GM19395 (cell line): ENCODE measurements around the gene GOLGA6L2.
"Not testable (repeated sequence)": the region's sequence is repeated elsewhere in the genome, so short reads cannot be mapped to it uniquely, and the experiment has no call there.

Source experiments
- ATAC-seq: cut with Tn5 transposase; IDR thresholded peaks from one replicate; pipeline ENCODE4 v1.9.1; 2021; ENCODE audit warnings: mild to moderate bottlenecking, moderate library complexity; ENCODE audit not compliant: unreplicated experiment

GOLGA6L2 gene

DNA sequence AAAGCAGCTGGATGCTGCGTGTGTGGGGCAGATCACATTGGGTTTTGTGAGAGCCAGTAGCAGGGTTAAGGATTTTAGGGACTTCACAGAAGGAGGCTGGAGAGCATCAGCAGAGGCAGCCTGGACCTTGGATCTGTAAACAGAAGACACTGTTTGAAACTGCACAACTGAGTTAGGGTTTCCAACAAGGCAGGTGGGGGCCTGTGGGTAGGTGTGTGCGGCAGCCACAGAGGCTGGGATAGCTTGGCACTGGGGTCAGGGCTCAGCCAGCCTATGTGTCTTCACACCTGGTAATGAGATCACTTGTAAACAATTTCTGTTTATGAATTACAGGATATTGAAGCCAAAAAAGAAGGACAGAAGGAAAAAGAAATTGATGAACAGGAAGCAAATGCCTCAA lies 12.3 kb downstream of the GOLGA6L2 start:
- ATAC-seq, result not testable (repeated sequence)

DNA sequence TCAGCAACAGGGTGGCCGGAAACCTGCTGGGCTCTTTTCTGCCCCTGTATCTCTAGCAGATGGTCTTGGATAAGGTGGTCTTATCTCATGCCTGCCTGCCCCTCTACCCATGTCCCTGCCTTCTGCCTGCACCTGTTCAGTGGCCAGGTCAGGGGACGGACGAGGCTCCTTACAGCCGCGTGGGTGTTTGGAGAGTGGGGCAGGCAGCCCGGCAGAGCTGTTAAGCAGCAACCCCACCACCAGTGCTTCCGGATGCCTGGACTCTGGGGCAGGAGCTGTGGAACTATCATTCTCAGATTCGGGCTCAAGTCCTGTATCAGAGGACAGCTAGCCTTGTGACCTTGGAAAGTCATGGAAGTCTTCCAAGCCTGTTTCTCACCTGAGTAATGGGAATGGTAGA lies 21.7 kb downstream of the GOLGA6L2 start:
- ATAC-seq, result not testable (repeated sequence)

DNA sequence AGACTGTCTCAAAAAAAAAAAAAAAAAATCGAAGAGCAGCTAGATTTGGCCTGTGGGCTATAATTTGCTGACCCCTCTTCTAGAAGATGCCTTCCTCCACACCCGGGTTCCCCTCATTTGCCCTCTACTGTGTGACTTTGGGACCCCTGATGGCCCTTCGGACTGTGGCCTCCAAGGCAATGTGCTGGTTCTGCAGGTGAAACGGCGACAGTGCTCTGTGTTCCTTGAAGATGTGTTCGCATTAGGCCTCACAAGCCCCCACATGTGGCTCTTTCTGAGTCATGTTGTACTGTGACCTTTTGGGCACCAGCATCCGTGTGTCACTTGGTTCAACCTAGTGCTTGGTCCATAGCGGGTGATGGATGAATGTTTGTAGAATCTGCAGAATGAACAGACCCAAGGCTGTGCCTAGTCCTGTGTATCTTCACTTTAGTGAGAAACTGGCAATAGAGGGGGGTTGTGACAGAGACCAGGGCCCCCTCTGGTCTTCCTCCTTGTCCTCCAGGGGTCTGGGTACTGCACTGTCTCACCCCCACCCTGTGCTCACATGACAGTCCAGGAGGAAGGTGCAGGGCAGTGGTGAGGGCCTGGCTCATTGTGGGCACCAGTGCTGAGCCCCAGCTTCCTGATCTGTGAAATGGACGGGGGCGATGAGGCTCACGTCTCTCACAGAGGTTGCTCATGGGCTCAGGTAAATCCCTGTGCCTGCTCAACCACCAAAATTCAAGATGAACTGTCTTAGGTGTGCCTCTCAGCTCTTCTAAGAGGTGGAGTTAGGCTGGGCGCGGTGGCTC lies 22.7 kb downstream of the GOLGA6L2 start:
- no peak for ATAC-seq

DNA sequence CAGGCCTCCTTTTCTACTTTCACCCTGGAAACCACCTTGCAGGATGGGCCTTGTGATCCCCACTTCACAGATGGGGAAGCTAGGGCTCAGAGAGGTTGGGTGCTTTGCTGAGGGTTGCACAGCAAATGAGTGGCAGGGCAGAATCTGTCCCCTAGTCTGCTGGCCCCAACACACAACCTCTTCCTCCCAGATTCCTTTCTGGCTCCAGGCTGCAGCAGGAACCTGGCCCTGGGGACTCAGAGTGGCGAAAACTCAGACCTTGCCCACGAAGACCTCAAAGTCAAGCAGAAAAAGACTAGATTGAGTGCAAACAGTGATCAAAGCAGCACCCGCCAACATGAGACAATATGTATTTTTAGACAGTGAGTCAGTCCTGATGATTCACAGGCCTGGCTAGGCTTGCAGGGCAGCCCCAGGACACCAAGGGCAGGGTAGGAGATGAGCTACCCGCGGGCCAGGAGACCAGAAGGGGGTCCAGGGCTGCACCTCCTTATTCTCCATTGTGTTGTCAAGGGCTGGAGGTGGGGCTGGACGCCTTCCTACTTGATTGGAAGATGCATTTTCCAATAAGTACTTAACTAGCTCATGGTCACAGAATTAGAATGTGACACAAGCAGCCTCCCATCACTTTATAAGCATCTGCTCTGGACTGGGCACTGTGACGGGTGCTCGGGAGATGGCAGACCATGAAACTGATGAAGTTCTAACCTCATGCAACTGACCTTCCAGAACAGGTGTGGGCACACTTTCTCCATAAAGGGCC lies 23.9 kb downstream of the GOLGA6L2 start:
- no peak for ATAC-seq

DNA sequence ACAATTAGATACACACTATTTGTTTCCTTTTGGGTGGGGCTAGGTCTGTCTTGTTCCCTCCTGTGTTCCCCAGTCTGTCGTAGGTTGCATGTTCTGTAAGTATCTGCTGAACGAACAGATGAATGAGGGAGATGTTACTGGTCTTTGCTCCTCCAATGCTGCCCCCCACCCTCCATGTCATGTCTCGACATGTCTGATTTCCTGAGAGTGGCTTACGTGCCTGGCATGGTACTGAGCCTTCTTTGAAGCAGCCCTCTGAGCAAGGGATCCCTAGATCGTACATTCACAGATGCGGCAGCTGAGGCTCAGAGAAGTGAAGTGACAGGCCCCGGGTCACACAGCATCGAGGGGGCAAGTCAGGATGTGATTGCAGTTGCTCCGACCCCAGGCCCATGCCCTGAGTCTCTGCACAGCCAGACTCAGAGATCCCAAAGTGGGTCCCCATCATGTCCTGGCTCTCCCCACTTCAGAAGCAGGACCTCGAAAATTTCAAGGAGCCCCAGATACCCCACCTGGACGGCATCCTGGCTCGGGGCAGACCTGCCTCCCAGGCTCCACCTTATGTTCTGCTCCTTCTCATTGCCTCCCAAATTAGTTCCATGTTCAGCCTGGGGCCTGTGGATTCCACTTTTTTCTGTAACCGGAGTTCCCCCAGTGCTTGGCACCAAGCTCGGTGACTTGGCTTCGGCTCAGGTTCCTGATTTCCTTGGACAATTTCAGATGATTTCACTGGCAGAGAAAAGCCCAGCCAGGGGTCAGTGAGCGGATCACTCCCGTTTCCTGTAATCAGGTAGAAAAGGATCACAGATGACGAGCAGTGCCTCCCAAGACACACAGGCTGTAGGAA lies 24.7 kb downstream of the GOLGA6L2 start:
- ATAC-seq, result no peak

DNA sequence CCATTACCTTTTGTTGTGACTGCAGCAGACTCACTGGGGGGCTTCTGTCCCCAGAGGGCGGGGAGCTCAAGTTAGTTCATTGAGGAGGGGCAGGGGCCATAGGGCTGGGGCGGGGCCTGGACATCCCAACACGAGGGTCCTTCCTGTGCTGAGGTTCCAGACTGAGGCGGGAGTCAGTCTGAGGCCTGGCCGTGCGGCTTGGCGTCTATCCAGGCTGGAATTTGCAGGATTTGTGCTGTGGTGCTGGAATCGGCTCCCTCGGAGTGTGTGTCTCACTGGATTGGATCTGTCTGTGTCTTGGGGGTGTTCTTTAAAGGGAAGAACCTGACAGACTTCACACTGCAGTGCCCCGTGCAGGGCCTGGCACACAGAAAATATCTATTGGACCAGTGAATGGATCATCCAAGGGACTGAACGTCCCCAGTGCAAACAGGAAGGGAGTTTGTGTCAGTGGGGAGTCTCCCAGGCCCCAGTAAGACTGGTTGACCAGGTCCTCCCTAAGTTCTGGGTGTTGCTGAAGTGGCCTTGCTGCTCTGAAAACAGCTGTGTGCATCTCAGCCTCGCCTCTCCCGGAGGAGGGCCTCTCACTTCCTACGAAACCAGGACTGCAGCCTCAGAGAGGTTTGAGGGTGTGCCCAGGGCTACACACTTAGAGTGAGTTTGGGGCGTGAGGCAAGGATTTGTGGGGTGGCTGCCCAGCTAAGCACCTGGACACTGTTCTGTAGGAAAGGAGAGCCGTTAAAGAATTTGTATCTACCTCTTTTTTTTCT lies 26.1 kb downstream of the GOLGA6L2 start:
- ATAC-seq, result peak; percentile 69

DNA sequence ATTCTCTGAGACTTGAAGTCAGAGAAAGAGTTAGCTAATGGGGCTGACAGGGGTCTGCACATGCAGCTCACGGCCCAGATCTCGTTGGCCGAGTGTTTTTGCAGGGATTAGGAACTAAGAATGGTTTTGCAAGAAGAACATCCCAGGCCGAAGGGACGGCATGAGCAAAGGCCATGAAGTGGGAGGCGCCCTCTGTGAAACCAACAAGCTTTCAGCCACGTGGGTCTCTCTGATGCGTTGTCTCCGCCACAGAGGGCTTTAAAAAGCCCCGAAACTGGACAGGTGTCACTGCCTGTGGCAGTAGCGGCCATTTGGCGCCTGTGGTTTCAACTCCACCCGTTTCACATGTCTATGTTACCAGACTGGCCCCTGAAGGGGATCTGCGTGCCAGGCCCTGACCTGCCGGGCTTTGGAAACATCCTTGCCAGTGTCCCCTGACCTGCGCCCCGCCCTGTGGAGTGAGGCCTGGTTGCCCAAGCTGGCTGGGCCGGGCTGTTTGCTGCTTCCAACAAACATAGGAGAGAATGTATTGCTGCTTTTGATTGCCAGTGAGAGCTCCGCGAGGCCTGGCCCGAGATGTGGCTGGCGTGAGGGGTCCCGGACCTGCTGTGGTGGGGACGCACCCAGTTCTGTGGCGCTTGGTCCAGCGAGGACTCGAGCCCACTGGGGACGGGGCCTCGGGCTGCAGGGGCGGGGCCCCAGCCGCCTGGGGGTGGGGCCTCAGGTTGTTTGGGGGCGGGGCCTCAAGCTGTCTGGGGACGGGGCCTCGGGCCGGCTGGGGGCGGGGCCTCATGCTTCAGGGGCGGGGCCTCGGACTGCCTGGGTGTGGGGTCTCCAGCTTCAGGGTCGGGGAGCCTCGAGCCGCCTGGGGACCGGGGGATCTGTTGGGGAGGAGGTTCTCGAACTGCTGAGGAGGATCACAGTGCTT lies 30.4 kb downstream of the GOLGA6L2 start:
- no peak for ATAC-seq

DNA sequence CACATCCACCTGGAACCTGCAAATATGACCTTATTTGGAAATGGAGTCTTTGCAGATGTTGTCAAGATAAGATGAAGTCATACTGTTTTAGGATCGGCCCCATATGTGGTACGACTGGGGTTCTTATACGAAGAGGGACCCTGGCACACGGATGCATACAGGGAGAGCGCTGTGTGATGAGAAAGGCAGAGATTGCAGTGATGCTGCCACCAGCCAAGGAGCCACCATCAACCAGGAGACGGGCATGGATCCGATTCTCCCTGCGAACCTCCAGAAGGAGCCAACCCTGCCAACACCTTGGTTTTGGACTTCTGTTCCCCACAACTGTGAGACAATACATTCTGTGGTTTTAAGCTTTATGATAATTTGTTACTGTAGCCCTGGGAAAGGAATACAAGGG lies 31.2 kb downstream of the GOLGA6L2 start:
- not testable (repeated sequence) for ATAC-seq

DNA sequence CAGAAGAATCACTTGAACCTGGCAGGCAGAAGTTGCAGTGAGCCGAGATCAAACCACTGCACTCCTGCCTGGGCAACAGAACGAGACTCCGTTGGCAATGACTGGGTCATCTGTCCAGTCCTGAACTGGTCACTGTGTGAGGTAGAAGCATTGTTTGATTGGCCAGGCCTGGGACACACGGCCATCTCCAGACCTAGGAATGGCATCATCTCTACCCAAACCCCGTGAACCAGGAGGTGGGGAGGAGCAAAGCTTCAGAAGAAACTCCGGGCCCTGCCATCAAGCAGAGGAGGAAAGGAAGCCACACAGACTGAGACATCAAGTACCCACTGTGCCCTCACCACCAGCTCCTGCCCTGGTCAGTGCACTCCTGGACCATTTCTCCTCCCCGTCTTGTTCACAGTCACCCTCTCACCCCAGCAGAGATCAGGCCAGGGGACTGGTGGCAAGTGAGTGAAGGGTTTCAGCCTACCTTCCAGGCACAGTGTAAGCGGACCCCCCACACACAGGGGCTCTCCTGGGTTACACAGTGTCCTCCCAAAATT lies 31.6 kb downstream of the GOLGA6L2 start:
- no peak for ATAC-seq

DNA sequence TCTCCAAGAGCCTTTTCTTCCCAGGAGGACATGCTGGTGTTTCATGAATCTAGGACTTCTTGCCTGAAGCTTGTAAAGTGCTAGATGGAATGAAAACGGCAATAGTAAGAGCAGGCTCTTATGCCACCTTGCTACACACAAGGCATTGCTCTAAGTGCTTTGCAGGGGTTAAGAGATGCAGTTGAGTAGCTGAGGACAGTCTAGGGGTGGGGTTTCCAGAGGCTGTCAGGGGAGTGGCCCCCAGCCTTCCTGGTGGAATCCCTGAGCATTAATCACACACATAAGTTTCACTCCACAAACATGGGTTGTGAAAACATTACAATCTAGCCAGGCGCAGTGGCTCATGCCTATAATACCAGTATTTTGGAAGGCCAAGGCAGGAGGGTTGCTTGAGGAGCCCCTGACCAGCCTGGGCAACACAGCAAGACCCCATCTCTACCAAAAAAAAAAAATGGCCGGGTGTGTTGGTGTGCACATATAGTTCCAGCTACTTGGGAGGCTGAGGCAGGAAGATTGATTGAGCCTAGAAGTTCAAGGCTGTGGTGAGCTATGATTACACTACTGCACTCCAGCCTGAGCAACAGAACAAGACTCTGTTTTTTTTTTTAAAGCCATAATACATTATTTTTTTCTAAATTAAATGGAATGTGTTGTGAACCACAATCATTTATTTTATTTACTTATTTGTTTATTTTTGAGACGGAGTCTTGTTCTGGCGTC lies 34.0 kb downstream of the GOLGA6L2 start:
- not testable (repeated sequence) for ATAC-seq

DNA sequence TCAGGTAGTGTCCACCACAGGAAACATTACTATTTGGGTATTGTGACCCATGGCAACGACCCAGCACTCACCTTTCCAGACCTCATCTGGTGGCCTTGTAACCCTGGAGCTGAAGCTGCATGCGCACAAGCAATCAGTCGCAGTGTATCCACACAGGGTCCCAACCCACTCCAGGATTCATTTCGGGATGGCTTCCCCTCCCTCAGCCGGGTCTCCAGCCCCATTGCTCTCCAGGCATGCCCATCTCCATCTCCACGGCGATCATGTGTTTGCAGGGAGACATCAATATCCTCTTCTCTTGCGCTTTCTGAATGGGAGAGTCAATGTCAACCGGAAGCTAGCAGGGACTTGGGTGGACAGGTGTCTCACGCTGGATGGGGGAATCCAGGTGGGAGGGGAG lies 35.2 kb downstream of the GOLGA6L2 start:
- no peak for ATAC-seq

DNA sequence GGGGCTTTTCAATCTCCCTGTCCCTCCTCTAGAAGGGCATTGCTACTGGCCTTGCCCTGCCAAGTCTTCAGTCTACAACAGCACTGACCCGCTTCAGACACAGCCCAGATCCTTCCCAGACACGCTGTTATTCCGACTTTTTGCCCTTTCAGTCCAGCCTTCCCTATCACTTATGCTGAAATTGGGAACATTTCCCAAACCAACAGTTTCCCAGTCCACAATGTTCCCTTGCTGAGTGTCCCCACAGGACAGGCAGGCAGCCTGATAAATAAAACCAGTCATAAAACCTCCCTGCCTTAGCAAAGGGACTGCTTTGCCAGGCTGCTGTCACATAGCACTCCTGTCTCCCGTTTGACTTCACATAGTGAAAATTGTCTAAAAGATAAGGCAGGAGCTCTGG lies 43.5 kb downstream of the GOLGA6L2 start:
- ATAC-seq, result no peak

DNA sequence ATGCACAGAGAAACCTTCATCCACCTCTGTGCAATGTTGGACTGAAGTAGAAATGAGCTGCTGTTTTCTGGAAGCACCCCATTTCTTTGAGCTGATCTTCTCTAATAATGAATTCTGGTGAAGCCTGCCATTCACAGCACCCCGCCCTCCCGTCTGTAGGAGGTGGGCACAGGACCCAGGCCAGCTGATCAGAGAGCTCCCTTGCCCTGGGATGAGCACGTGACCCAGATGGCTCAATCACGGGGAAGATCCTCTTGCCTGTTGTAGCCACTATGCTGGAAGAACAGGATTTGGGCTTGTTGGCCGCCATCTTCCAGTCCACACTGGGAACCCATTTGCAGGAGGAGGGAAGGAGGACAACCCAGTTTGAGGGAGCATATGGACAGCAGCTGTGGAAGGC lies 44.5 kb downstream of the GOLGA6L2 start:
- no peak for ATAC-seq

DNA sequence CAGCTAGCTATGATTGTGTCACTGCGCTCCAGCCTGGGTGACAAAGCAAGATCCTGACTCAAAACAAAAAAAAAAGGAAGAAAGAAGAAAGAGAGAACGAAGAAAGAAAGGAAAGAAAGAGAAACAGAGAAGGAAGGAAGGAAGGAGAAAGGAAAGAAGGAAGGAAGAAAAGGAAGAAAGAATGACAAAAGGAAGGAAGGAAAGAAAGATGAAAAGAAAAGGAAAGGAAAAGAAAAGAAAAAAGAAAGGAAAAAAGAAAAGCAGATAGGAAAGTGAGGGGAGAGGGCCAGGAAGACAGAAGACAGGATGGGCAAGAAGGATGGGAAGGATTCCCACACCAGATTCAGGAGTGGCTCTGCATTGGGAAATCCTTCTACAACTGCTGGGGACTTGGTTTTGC lies 44.9 kb downstream of the GOLGA6L2 start:
- ATAC-seq, result no peak

DNA sequence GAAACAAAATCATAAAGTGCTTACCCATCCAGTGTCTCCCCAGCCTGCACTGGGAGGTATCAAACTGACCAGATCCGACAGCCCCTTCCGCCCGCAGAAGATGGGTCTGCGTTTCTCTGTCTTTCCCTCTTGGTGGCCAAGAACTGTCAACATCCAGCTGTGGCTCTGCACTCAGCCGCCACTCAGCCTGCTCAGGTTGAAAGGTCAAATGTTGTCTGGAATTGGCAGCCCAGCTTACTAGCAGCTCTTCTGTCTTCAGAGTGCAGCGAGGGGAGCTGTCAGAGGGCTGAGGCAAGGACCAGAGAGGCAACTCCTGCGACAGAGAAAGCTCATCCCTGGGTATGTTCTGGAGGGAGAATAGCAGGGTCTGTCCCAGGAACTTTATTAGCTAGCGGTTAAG lies 45.4 kb downstream of the GOLGA6L2 start:
- no peak for ATAC-seq

DNA sequence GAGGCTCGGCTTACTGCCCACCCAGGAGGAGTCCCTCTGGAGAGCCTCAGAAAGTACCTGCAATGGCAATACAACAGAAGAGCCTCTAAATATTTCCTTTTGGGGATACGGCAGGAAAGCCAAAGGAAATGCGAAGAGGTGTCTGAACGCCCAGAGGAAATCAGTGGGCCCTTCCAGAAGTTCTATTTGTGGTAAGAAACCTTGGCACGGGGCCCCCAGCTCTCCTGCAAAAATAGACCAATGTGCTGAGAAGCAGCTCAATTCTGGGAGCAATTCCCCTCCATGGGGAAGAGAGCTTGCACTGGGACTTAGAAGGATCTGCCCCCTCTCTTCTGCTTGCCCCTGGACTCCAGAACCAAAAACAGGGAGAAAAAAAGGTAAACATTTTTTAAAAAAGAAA lies 47.8 kb downstream of the GOLGA6L2 start:
- ATAC-seq, result not testable (repeated sequence)

DNA sequence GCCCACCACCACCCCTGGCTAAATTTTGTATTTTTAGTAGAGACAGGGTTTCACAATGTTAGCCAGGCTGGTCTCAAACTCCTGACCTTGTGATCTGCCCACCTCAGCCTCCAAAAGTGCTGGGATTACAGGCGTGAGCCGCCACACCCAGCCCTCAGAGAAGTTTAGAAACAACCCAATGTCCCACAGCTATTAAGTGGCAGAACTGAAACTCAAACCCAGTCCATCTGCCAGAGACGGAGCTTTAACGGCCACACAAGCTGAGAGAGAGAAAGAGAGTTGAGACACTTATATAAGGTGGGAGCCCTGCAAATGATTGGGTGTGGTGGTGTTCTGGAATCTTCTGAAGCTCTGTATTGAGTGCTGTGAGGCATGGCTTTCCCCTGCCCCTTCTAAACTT lies 48.7 kb downstream of the GOLGA6L2 start:
- ATAC-seq, result not testable (repeated sequence)

DNA sequence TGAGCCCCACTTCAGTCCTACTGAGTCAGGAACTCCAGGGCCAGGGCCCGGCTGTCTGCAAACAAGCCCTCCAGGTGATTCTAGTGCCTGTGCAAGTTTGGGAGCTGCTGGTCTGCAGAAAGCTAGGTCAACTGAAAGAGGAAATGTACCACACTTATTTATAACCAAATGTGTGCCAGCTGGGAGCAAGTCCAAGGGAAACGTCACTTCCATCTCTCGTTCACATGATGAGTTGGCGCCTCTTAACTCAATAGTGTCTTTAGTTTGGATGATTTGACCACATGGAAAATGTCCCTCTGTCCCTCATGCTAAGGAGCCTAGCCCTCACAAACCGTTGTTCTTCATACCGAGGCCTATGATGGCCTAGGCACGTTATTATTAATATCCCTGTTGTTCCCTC lies 49.3 kb downstream of the GOLGA6L2 start:
- ATAC-seq, result no peak

DNA sequence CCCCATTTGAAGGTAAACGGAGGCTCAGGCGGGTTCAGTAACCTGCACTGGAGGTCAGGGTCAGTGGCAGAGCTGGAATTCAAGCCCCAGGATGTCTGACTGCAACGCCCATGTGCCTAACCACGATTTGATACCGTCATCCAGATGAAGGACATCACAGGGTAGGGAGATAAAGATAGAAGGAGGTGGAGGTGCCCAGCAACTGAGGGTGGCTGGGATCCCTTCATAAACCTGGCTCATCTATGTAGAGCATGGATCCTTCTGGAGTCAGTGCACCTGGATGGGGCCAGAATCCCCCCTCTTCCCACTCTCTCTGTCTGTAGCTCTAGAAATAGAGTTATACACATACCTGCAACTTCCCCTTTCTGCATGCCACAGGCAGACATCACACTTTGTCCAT lies 51.2 kb downstream of the GOLGA6L2 start:
- no peak for ATAC-seq
